Measurements from ENCODE around the gene PIGN. TPM values are rescaled to one million over a fixed set of nuclear protein-coding genes. Genes with fewer than 3 reads are reported as not detected.

PIGN gene
- total RNA-seq, 1 donor, result 57.0 TPM

GRCh38 chr18:62125702-62126101, 61.2 kb downstream of the PIGN start:
- no peak for TF ChIP-seq CTCF (IDR thresholded peaks at IDR 0.05; ENCODE audit: insufficient read depth, low read depth, low read length)
- no peak for DNase-seq (ENCODE audit: low read depth)
- H3K4me3 ChIP-seq (ENCODE audit: low read depth, low read length), result no peak overlapping the region

GRCh38 chr18:62122330-62122729, 64.5 kb downstream of the PIGN start:
- no peak for DNase-seq (ENCODE audit: low read depth)
- H3K4me3 ChIP-seq (ENCODE audit: low read depth, low read length), result no peak overlapping the region
- no peak for TF ChIP-seq CTCF (IDR thresholded peaks at IDR 0.05; ENCODE audit: insufficient read depth, low read depth, low read length)

- DNase-seq (ENCODE audit: low read depth), result no peak
- no peak overlapping the region for H3K4me3 ChIP-seq (ENCODE audit: low read depth, low read length)
- TF ChIP-seq CTCF (IDR thresholded peaks at IDR 0.05; ENCODE audit: insufficient read depth, low read depth, low read length), result no peak
Measured at GRCh38 chr18:62119884-62120283, 67.0 kb downstream of the PIGN start.

GRCh38 chr18:62118328-62118727, 68.5 kb downstream of the PIGN start:
- DNase-seq (ENCODE audit: low read depth), result no peak
- H3K4me3 ChIP-seq (ENCODE audit: low read depth, low read length), result no peak overlapping the region
- no peak for TF ChIP-seq CTCF (IDR thresholded peaks at IDR 0.05; ENCODE audit: insufficient read depth, low read depth, low read length)

- no peak for TF ChIP-seq CTCF (IDR thresholded peaks at IDR 0.05; ENCODE audit: insufficient read depth, low read depth, low read length)
- no peak overlapping the region for H3K4me3 ChIP-seq (ENCODE audit: low read depth, low read length)
- no peak for DNase-seq (ENCODE audit: low read depth)
Measured at GRCh38 chr18:62109676-62110075, 77.2 kb downstream of the PIGN start.

GRCh38 chr18:62107881-62108280, 79.0 kb downstream of the PIGN start:
- no peak for TF ChIP-seq CTCF (IDR thresholded peaks at IDR 0.05; ENCODE audit: insufficient read depth, low read depth, low read length)
- DNase-seq (ENCODE audit: low read depth), result no peak
- H3K4me3 ChIP-seq (ENCODE audit: low read depth, low read length), result no peak overlapping the region

GRCh38 chr18:62106271-62106670, 80.6 kb downstream of the PIGN start:
- no peak overlapping the region for H3K4me3 ChIP-seq (ENCODE audit: low read depth, low read length)
- DNase-seq (ENCODE audit: low read depth), result no peak
- TF ChIP-seq CTCF (IDR thresholded peaks at IDR 0.05; ENCODE audit: insufficient read depth, low read depth, low read length), result no peak

All from fibroblast of villous mesenchyme (primary cell).